ENCODE data around the gene PMM1. TPM values are rescaled to one million over a fixed set of nuclear protein-coding genes. Genes with fewer than 3 reads are reported as not detected.

The PMM1 gene
- total and polyA plus RNA-seq, 9 donors, result 19.9 to 76.6 (median 55.7) TPM

- intact Hi-C loops (cut with DNase I), result no loop called here
- Histone ChIP-seq H3K4me3 (no peak overlapping the region), H3K36me3 (no peaks in the 10 kb centered on the region), H3K9me3 (no peaks in the 10 kb centered on the region), H3K27me3 (no peaks in the 10 kb centered on the region), H3K4me1 (ENCODE audit: insufficient read depth) (no peaks in the 10 kb centered on the region), H3K27ac (no peak overlapping the region)
- 55 to 58% (median 57%) methylated on average over 6 of the region's 6 CpGs for WGBS, 3 donors
- TF ChIP-seq EP300 (IDR thresholded peaks at IDR 0.05), result no peak
- TF ChIP-seq POLR2A (IDR thresholded peaks at IDR 0.05), result no peak
- TF ChIP-seq CTCF (IDR thresholded peaks at IDR 0.05), result no peak
- peak in 1 of 5 donors; percentile 20 for DNase-seq
Measured at GRCh38 chr22:41612603-41613306, 23.1 kb upstream of the PMM1 start.

GRCh38 chr22:41608386-41608785 lies 18.7 kb upstream of the PMM1 start:
- H3K4me3 ChIP-seq, result no peak overlapping the region
- no peaks in the 10 kb centered on the region for H3K4me1 ChIP-seq (ENCODE audit: insufficient read depth)
- H3K36me3 ChIP-seq, result no peaks in the 10 kb centered on the region
- no peaks in the 10 kb centered on the region for H3K9me3 ChIP-seq
- H3K27ac ChIP-seq, result no peak overlapping the region
- intact Hi-C loops (cut with DNase I), result loop anchor here in 1 of 4 donors (10.0 kb wide), 1 partner anchor 214 kb away; no protein-coding TSS in a partner anchor
- H3K27me3 ChIP-seq, result no peaks in the 10 kb centered on the region
- TF ChIP-seq EP300 (IDR thresholded peaks at IDR 0.05) (no peak), CTCF (IDR thresholded peaks at IDR 0.05) (no peak), POLR2A (IDR thresholded peaks at IDR 0.05) (no peak)
- 94 to 97% (median 96%) methylated on average over 3 of the region's 3 CpGs for WGBS, 3 donors
- no peak for DNase-seq

GRCh38 chr22:41603873-41604332 lies 14.3 kb upstream of the PMM1 start:
- no peaks in the 10 kb centered on the region for H3K36me3 ChIP-seq
- no peaks in the 10 kb centered on the region for H3K27me3 ChIP-seq
- DNase-seq, result no peak
- H3K4me1 ChIP-seq (ENCODE audit: insufficient read depth), result no peaks in the 10 kb centered on the region
- H3K27ac ChIP-seq, result no peak overlapping the region
- H3K4me3 ChIP-seq, result no peak overlapping the region
- intact Hi-C loops (cut with DNase I), result loop anchor here in 1 of 4 donors (10.0 kb wide), 1 partner anchor 209 kb away; no protein-coding TSS in a partner anchor
- 51 to 63% (median 57%) methylated on average over 4 of the region's 4 CpGs for WGBS, 3 donors
- no peaks in the 10 kb centered on the region for H3K9me3 ChIP-seq
- TF ChIP-seq POLR2A (IDR thresholded peaks at IDR 0.05), result no peak
- no peak for TF ChIP-seq CTCF (IDR thresholded peaks at IDR 0.05)
- no peak for TF ChIP-seq EP300 (IDR thresholded peaks at IDR 0.05)

- H3K4me3 ChIP-seq, result no peak overlapping the region
- no peaks in the 10 kb centered on the region for H3K9me3 ChIP-seq
- intact Hi-C loops (cut with DNase I), result loop anchor here in 1 of 4 donors (10.0 kb wide), 1 partner anchor 206 kb away; no protein-coding TSS in a partner anchor
- no peak overlapping the region for H3K27ac ChIP-seq
- 86% methylated on average over 8 of the region's 8 CpGs for WGBS, 3 donors
- DNase-seq, result peak in 1 of 5 donors; percentile 26
- H3K36me3 ChIP-seq, result no peaks in the 10 kb centered on the region
- no peaks in the 10 kb centered on the region for H3K27me3 ChIP-seq
- TF ChIP-seq POLR2A (IDR thresholded peaks at IDR 0.05), result no peak
- TF ChIP-seq EP300 (IDR thresholded peaks at IDR 0.05), result no peak
- TF ChIP-seq CTCF (IDR thresholded peaks at IDR 0.05), result no peak
- peaks cover 10% of the 10 kb centered on the region for H3K4me1 ChIP-seq (ENCODE audit: insufficient read depth)
Measured at GRCh38 chr22:41600976-41601375, 11.3 kb upstream of the PMM1 start.
